ENCODE results near the gene ITGBL1.

The ITGBL1 gene

GRCh38 chr13:101752432-101752831 is 300.0 kb downstream of the ITGBL1 start:
- DNase-seq (ENCODE audit: low spot score) = no peak

- DNase-seq (ENCODE audit: low spot score) = no peak
Observed at GRCh38 chr13:101755228-101755887, 302.9 kb downstream of the ITGBL1 start.

GRCh38 chr13:101757446-101758039 is 305.1 kb downstream of the ITGBL1 start:
- peak; percentile 25 for DNase-seq (ENCODE audit: low spot score)

- no peak for DNase-seq (ENCODE audit: low spot score)
Observed at GRCh38 chr13:101763191-101763590, 310.7 kb downstream of the ITGBL1 start.

All from activated CD4-positive, alpha-beta T cell treated with anti-CD3 and anti-CD28 coated beads, Interleukin-2, Interleukin-4, amounts not matched to agents 100 ng/mL and 50 ng/mL, durations not matched to agents 16 hours and 8 hours (primary cell).